HG03558 (cell line): ENCODE results near the gene GANAB.
"Not testable (repeated sequence)": the region's sequence is repeated elsewhere in the genome, so short reads cannot be mapped to it uniquely, and the experiment has no call there.

Source experiments
- ATAC-seq: cut with Tn5 transposase; IDR thresholded peaks from one replicate; pipeline ENCODE4 v1.9.1; 2021; ENCODE audit warnings: moderate number of reproducible peaks; ENCODE audit not compliant: unreplicated experiment; ENCODE audit errors: extremely low read depth

The GANAB gene

GRCh38 chr11:62645946-62646824 is at the start of gene GANAB:
TSS of gene GANAB (minus strand) at chr11:62646613. CDS start at chr11:62646599, 14 bp downstream.
- ATAC-seq = peak; percentile 84

DNA sequence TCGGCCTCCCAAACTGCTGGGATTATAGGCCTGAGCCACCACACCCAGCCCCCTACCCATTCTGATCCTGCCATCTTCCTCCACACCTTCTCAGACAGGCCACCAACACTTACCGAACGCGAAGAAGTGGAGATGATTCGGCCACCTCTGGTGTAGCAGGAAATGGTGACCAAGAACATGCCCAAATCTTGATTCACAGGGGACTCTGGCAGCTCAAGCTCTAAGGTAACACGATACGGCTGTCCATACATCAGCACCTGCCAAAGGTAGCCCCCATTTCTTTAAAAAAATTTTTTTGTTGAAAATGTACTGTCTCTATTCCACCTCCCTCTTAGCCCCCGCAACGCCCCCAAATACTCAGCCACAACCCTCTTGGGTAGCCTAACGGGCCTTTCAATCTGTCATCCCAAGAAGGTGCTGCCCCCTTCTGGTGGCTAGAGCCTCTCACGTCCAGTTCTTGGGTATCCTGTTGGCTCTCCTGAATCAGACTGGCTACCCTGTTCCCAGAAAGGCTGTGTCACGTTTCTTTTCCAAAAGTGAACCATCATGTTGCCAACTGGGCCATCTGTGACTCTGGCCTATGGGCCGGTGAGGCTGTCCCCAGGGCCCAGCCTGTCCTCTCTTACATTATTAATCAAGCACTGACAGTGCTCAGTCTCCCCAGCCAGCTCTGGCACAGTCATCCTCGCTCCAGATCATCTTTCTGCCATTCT is 48.2 kb upstream of the GANAB start:
- no peak for ATAC-seq

GRCh38 chr11:62693624-62694023 is 47.2 kb upstream of the GANAB start:
- not testable (repeated sequence) for ATAC-seq

DNA sequence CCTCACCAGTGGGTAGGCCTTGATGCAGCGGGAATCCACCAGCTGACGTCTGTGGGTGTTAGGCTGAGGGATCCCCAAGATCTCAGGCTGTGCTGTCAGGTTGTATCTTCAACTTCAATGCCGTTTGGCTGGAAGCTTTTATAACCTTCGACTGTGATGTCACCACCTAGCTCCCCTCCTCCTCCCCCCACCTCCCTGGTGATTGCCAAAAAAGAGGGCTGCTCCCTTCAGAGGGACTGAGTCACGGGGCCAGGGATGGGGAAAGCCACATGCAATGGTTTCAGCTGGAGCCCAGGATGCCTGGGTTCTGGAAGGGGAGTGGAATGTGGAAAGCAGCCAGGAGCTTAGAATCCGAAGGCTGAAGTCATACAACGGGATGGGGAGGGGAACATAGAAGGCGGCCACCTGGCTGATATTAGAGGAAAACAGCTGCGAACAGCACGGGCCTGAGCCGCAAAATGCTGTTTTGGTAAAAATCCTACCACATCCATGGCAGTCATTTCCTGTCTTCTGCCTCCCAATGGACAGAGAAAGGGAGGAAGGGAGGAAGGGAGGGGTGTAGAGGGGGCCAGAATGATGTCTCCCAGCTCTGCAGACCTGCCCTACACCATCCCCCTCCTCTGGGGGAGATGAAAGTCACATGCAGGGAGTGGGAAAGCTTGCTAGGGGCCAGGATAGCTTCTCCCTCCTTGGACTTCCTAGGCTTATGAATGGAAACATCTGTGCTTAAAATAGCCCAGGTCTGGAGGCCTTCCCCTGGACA is 43.2 kb upstream of the GANAB start, which contains the start of gene LRRN4CL:
Gene LRRN4CL (minus strand): TSS at position 110 of the 763 bp plus-strand sequence. CDS start 1,022 bp downstream, outside the sequence.
- no peak for ATAC-seq

DNA sequence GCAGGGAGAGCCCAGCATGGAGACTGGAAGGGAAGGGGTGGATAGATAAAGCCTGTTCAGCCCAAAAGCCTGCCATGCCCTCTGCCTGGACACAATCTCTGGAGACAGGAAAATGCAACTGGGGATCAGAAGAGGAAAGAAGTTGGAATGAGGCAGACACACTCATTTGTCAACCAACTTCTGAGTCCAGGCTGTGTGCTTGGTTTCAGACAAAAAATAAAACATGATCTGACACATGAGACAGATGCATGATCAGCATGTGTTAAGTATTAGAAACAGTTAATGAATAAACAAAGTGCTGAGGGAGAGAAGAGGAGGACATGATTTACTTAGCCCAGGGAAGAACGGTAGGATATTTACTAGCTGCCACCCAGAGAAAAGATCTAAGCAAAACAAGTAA is 42.1 kb upstream of the GANAB start:
- ATAC-seq = no peak

DNA sequence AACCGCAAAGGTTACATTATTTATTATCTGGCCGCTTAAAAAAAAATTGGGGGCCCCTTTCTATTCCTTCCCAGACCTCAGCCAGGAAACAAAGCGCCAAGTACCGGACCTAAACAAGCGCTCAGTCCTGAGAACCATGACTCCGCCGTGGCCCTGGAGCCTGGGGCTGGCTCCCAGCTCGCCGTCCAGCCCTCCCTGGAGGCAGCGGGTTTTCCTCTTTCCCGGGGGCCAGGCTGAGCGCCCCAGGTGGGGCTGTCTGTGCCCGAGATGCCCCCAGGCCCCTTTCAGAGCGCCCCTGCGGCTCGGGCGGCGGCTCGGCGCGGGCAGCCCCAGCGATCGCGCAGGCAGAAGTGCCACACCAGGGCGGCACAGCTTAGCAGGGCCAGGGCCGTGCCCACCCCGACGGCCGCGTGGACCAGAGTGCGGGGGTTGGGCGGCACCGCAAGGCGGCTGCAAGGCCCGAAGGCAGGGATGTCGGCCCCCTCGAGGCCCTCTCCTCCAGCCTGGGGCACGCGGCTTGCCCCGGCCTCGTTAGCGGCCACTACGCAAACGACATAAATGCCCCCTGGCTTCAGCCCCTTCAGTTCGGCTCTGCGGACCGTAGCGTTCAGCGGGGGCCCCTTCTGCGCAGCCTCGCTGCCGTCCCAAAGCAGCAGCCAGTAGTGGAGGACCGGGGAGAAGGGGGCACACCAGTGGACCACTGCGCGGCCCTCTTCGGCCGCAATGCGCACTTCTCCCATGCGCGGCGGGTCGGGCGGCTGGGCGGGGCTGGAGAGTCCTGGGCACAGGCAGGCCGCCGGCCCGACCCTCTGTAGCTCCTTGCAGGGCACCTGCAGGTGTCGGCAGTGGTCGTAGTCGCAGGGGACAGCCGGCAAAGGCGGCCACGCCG is 41.3 kb upstream of the GANAB start:
- ATAC-seq = no peak

GRCh38 chr11:62682518-62682917 is 36.1 kb upstream of the GANAB start:
- no peak for ATAC-seq

DNA sequence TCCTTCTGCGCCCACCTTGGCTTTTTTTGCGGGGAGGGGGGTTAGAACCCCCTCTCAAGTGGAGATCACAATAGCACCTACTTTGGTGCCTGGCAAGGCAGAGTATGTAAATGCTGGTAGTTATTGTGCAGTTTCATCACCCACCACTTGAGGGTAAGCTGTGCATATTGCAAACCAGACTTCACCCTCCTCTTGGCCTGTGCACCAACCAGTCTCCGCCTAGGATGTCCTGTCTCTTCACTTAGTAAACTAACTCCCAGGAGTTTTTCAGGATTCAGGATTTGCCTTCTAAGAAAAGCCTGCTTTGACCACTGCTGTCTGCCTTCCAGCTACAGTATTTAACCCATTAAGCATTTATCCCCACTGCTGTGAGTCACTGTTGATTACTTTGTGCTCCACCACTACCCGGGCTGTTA is 34.4 kb upstream of the GANAB start:
- ATAC-seq = no peak

GRCh38 chr11:62678770-62679696 is 32.6 kb upstream of the GANAB start, which contains the start of gene UBXN1:
TSS of gene UBXN1 (minus strand) at chr11:62679073. CDS start at chr11:62678923, 150 bp downstream.
- ATAC-seq = no peak

- ATAC-seq = no peak
Measured at GRCh38 chr11:62678433-62678769, 32.0 kb upstream of the GANAB start.

- no peak for ATAC-seq
Measured at GRCh38 chr11:62677714-62678113, 31.3 kb upstream of the GANAB start.

GRCh38 chr11:62677156-62677555 is 30.7 kb upstream of the GANAB start:
- no peak for ATAC-seq

GRCh38 chr11:62676698-62677097 is 30.3 kb upstream of the GANAB start:
- ATAC-seq = no peak

GRCh38 chr11:62675415-62675814 is 29.0 kb upstream of the GANAB start:
- ATAC-seq = not testable (repeated sequence)

DNA sequence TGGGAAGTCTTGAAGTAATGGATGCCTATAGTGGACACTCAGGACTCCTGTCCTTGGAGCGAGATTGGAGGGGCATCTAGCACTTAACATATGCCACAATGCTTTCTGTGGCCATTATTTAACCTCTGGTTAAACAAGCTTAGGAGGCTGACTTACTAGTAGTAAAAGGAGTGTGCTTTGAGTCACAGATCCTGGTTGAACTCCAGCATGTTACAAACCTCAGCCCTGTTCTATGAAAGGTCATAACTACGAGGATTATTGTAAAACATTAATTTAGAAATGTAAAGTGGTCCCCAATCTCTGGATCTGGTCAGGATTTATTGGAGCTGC is 26.7 kb upstream of the GANAB start:
- no peak for ATAC-seq

GRCh38 chr11:62671608-62672389 is 25.4 kb upstream of the GANAB start, which contains the start of the genes LBHD1 and UQCC3:
TSS of gene LBHD1 (minus strand) at chr11:62672267. CDS start at chr11:62670031, 2,236 bp downstream.
TSS of gene UQCC3 (plus strand) at chr11:62671673. CDS start at chr11:62671746, 73 bp downstream.
- no peak for ATAC-seq

DNA sequence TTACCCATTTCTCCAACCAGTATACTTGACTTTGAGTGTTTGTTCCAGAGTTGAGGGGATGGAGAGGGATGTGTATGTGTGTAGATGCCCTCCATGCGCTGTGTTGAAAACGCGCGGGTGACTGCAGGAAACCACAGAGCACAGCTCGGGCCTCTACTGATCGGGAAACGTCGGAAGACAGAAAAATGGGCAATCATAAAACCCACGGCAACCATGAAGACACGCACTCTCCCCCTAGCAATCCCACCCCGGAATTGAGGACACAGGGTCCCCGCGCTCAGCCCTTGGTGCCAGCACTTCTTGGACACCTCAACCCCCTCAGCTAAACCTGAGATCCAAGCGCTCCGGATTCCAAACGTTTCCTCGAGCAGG is 24.8 kb upstream of the GANAB start:
- ATAC-seq = no peak
